HepG2 (cell line): Measurements from ENCODE around the gene TNNT1. TPM values are rescaled to one million over a fixed set of nuclear protein-coding genes. Genes with fewer than 3 reads are reported as not detected.

Source experiments
- DRAP1 ChIP-seq: IDR thresholded peaks from 2 replicates; pipeline ENCODE4 v1.6.1; 2016; ENCODE audit warnings: missing genetic modification reagents, missing compliant biosample characterization
- FOXP4 ChIP-seq: sonication (generic); formaldehyde crosslinking; IDR thresholded peaks from 2 replicates; pipeline ENCODE4 v1.4.0; 2020; ENCODE audit warnings: missing genetic modification reagents
- HCFC1 ChIP-seq: fragments of 150-350 bp; IDR thresholded peaks from 2 replicates; pipeline ENCODE4 v1.6.1; 2014; ENCODE audit warnings: low read depth, low read length
- HINFP ChIP-seq: sonication (generic); formaldehyde crosslinking; IDR thresholded peaks from 2 replicates; pipeline ENCODE4 v1.4.0; 2020; ENCODE audit warnings: low read depth, mild to moderate bottlenecking, missing genetic modification reagents
- JARID2 ChIP-seq: sonication (generic); formaldehyde crosslinking; IDR thresholded peaks from 2 replicates; pipeline ENCODE4 v1.8.1; 2023; ENCODE audit warnings: missing genetic modification reagents, inconsistent platforms; ENCODE audit not compliant: insufficient replicate concordance
- KAT8 ChIP-seq: IDR thresholded peaks from 2 replicates; pipeline ENCODE4 v1.6.1; 2016; ENCODE audit warnings: missing genetic modification reagents, missing compliant biosample characterization
- KLF16 ChIP-seq, 2 experiments: sonication (generic) in 1 of 2; formaldehyde crosslinking in 1 of 2; IDR thresholded peaks; 2 replicates each; pipeline versions ENCODE4 v1.6.1 to v1.8.0; 2016 to 2023; ENCODE audit warnings: missing genetic modification reagents in 2 of 2, missing compliant biosample characterization in 1 of 2
- NONO ChIP-seq, 2 experiments: fragments of 450-650 bp in 1 of 2; sonication (generic) in 1 of 2; formaldehyde crosslinking in 1 of 2; IDR thresholded peaks in 1 of 2; conservative IDR thresholded peaks in 1 of 2; 2 replicates each; pipeline versions ENCODE4 v1.6.1 to v1.8.0; 2017 to 2022; ENCODE audit warnings: mild to moderate bottlenecking in 1 of 2, missing genetic modification reagents in 1 of 2, moderate library complexity in 1 of 2
- NR2C2 ChIP-seq: sonication (generic); formaldehyde crosslinking; IDR thresholded peaks from 2 replicates; pipeline ENCODE4 v1.4.0; 2020; ENCODE audit warnings: missing genetic modification reagents, mild to moderate bottlenecking, moderate library complexity, borderline replicate concordance
- SUZ12 ChIP-seq: fragments of 150-350 bp; IDR thresholded peaks from 2 replicates; pipeline ENCODE4 v1.6.1; 2014; ENCODE audit warnings: low read depth, low read length
- TEAD3 ChIP-seq: optimal IDR thresholded peaks from 2 replicates; pipeline ENCODE3; 2016; ENCODE audit warnings: borderline replicate concordance
- THAP11 ChIP-seq: IDR thresholded peaks from 2 replicates; pipeline ENCODE4 v1.6.1; 2016; ENCODE audit warnings: missing biosample characterization, missing genetic modification reagents
- ZFP36 ChIP-seq: fragments of 150-350 bp; IDR thresholded peaks from 2 replicates; pipeline ENCODE4 v1.6.1; 2018; ENCODE audit warnings: borderline replicate concordance, low read length, low read depth; ENCODE audit not compliant: partially characterized antibody
- ZNF143 ChIP-seq: sonication (generic); formaldehyde crosslinking; IDR thresholded peaks from 2 replicates; pipeline ENCODE4 v1.4.0; 2020; ENCODE audit warnings: missing genetic modification reagents
- ZNF331 ChIP-seq: sonication (generic); formaldehyde crosslinking; IDR thresholded peaks from 2 replicates; pipeline ENCODE4 v1.4.0; 2020; ENCODE audit warnings: missing genetic modification reagents
- ZNF614 ChIP-seq: IDR thresholded peaks from 2 replicates; pipeline ENCODE4 v1.6.1; 2018; ENCODE audit warnings: missing biosample characterization, missing genetic modification reagents, inconsistent platforms, borderline replicate concordance
- ZNF777 ChIP-seq: sonication (generic); formaldehyde crosslinking; IDR thresholded peaks from 2 replicates; pipeline ENCODE4 v1.4.0; 2020; ENCODE audit warnings: missing genetic modification reagents
- polyA plus RNA-seq, 8 experiments: library from polyadenylated mRNA; depleted of rRNA in 3 of 8; stranded (reverse) in 7 of 8; unstranded in 1 of 8; fragments of >200 nt; fragmentation: Illumina TruSeq in 4 of 8; extraction: Trizol in 4 of 8; gene quantifications; 2 replicates each; pipeline versions ENCODE4 v1.2.1 to v1.2.3, GENCODE V29; 2011 to 2016; ENCODE audit warnings: low read depth in 4 of 8, missing spikeins in 1 of 8, mixed read lengths in 1 of 8; ENCODE audit not compliant: insufficient read depth in 1 of 8
- total RNA-seq, 5 experiments: library from RNA; depleted of rRNA; stranded (reverse); fragments of >200 nt; fragmentation: Illumina TruSeq; extraction: Trizol; gene quantifications; 2 replicates each; pipeline ENCODE4 v1.2.3, GENCODE V29; 2016; ENCODE audit warnings: low read depth in 1 of 5
- TF ChIP-seq, protein P1 (sequence below): sonication (generic); formaldehyde crosslinking; IDR thresholded peaks from 2 replicates; pipeline ENCODE4 v1.4.0; 2020; ENCODE audit warnings: missing genetic modification reagents
- TF ChIP-seq, protein P2 (sequence below), 2 experiments: sonication (generic) in 1 of 2; formaldehyde crosslinking in 1 of 2; IDR thresholded peaks; 2 replicates each; pipeline versions ENCODE4 v1.4.0 to v1.6.1; 2018 to 2020; ENCODE audit warnings: missing genetic modification reagents in 2 of 2, borderline replicate concordance in 1 of 2, low read depth in 1 of 2, mild to moderate bottlenecking in 1 of 2, missing biosample characterization in 1 of 2

Gene TNNT1
- total and polyA plus RNA-seq, 2 of the 13 experiments (the other 11 are each of a cell fraction or from before 2014, with no cell fraction given): 1.3 to 2.4 TPM

DNA sequence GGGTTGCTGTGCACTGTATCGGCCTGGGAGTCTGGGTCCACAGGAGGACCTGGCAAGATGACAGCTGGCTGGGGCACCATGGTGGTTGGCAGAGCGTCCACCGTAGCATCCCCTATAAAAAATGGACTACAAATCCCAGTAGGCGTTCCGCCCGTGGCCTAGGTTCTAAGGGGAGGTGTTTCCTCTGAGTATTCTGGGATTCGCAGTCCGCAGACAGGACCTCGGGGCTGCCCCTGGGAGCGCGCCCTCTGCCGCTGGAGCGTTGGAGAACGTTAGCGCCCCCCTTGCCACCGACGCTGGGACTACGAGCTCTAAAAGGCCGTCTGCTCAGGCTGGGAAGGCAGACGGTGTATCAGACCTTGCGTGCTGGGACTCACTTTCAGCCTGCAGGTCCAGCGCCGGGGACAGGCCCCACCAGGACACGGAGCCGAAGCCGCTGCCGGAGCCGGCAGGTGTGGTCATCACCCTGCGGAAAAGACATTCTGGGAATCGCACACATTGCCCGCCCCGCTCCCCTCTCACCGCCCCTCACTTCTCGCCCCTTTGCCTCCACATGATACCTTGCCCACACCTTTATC is 17.0 kb upstream of the TNNT1 start (continued):
- TF ChIP-seq KLF16 (CRISPR knock-in tag; IDR thresholded peaks at IDR 0.05) (no peak), HINFP (CRISPR knock-in tag) (peak; percentile 67; the same call in 1 of the 2 replicates), TEAD3 (CRISPR knock-in tag) (peak; percentile 26), JARID2 (CRISPR knock-in tag) (peak; percentile 29), NONO (IDR thresholded peaks at IDR 0.05) (no peak), NONO (CRISPR knock-in tag; conservative IDR thresholded peaks at IDR 0.05) (peak; percentile 69; the same call in 1 of the 2 replicates), KAT8 (CRISPR knock-in tag) (0 out of 2 replicates have a peak, but pooled peaks have one; percentile 18), ZFP36 (no peak), ZNF331 (peak; percentile 13; the same call in 1 of the 2 replicates), DRAP1 (0 out of 2 replicates have a peak, but pooled peaks have one; percentile 4), ZNF614 (peak; percentile 71; the same call in 1 of the 2 replicates), ZNF143 (peak; percentile 98), SUZ12 (peak; percentile 85), NR2C2 (CRISPR knock-in tag) (peak; percentile 78), HCFC1 (peak; percentile 93), ZNF777 (CRISPR knock-in tag) (peak; percentile 71), THAP11 (CRISPR knock-in tag) (peak; percentile 97), FOXP4 (0 out of 2 replicates have a peak, but pooled peaks have one; percentile 33)
- TF ChIP-seq, protein P1, sequence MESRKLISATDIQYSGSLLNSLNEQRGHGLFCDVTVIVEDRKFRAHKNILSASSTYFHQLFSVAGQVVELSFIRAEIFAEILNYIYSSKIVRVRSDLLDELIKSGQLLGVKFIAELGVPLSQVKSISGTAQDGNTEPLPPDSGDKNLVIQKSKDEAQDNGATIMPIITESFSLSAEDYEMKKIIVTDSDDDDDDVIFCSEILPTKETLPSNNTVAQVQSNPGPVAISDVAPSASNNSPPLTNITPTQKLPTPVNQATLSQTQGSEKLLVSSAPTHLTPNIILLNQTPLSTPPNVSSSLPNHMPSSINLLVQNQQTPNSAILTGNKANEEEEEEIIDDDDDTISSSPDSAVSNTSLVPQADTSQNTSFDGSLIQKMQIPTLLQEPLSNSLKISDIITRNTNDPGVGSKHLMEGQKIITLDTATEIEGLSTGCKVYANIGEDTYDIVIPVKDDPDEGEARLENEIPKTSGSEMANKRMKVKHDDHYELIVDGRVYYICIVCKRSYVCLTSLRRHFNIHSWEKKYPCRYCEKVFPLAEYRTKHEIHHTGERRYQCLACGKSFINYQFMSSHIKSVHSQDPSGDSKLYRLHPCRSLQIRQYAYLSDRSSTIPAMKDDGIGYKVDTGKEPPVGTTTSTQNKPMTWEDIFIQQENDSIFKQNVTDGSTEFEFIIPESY (CRISPR knock-in tag): peak; percentile 6; the same call in 1 of the 2 replicates
- TF ChIP-seq, protein P2, sequence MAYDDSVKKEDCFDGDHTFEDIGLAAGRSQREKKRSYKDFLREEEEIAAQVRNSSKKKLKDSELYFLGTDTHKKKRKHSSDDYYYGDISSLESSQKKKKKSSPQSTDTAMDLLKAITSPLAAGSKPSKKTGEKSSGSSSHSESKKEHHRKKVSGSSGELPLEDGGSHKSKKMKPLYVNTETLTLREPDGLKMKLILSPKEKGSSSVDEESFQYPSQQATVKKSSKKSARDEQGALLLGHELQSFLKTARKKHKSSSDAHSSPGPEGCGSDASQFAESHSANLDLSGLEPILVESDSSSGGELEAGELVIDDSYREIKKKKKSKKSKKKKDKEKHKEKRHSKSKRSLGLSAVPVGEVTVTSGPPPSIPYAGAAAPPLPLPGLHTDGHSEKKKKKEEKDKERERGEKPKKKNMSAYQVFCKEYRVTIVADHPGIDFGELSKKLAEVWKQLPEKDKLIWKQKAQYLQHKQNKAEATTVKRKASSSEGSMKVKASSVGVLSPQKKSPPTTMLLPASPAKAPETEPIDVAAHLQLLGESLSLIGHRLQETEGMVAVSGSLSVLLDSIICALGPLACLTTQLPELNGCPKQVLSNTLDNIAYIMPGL (CRISPR knock-in tag; IDR thresholded peaks at IDR 0.05; ENCODE audit: borderline replicate concordance in 1 of 2, low read depth in 1 of 2): peak; percentile 52 to 79; a peak in 3 of 4 replicates
